HG02678 (cell line): Measurements from ENCODE around the gene TMEM242.

ENCODE experiments used
- ATAC-seq: cut with Tn5 transposase; IDR thresholded peaks from one replicate; pipeline ENCODE4 v1.9.1; 2021; ENCODE audit warnings: mild to moderate bottlenecking, moderate library complexity; ENCODE audit not compliant: unreplicated experiment

TMEM242 gene

DNA sequence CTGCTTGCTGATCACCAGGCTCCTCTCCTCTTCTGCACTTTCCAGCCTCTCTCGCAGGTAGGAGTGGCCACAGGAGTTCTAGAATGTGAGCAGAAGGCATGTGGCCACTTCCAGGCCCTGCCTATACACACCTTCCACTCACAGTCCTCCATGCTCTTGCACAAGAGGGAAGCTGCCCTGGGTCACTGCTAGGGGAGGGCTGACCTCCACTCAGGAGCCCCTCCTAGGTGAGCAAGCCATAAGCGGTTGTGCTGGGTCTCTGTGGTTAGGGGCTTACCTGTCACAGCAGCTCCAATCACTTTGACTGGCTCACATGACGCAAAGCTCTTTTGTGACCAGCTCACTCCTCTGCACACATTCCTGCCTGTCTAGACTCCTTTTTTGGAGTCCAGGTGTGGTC, 68.2 kb downstream of the TMEM242 start:
- no peak for ATAC-seq

DNA sequence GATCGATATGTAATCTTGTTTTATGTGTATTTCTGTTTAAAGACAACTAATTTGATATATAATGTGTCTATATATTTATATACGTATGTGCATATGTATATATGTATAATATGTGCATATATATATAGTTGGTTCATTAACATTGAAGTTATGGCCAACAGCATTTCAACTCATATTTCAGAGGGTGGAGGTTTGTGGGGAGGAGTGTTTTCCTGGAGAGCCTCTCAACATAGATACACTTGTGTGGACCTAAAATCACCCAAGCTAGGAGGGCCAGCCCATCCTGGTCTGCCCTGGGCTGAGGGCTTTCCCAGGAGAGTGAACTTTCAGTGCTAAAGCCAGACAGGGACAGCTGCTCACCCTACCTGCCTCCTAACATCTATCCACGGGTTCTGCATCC, 68.8 kb downstream of the TMEM242 start:
- no peak for ATAC-seq

DNA sequence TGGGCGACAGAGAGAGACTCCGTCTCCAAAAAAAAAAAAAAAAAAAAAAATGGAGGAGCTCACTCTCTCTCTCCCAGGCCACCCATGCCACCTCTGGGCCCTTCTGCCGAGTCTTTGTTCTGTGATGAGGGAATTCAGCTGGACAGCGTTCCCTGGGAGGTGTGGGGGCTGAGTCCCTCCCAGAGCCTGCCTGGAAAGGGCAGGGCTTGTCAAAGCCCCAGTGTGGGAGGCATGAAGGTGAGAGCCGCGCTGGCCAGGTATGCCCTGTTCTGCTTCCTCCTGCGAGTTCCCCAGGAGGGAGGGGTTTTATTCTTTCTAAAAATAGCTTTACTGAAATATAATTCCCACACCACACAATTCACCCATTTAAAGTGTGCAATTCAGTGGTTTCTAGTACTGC, 69.6 kb downstream of the TMEM242 start:
- ATAC-seq, result no peak

DNA sequence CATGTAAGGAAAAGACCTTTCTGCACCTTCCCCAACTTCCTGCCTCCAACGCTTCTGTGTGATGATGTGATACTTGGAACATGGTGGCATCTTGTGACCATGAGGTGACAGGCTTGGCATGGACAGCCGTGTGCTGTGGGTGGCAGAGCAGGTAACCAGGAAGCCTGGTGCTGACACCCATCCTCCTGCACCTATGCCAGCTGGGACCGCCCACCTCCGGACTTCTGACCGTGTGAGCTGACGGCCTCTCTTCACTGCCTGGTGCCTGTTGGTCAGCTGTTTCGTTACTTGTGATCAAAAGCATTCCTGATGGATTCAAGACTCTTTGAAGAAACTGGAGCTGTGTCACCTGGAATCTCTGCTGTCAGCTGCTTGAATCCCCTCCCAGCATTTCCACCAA, 70.3 kb downstream of the TMEM242 start:
- ATAC-seq, result no peak

DNA sequence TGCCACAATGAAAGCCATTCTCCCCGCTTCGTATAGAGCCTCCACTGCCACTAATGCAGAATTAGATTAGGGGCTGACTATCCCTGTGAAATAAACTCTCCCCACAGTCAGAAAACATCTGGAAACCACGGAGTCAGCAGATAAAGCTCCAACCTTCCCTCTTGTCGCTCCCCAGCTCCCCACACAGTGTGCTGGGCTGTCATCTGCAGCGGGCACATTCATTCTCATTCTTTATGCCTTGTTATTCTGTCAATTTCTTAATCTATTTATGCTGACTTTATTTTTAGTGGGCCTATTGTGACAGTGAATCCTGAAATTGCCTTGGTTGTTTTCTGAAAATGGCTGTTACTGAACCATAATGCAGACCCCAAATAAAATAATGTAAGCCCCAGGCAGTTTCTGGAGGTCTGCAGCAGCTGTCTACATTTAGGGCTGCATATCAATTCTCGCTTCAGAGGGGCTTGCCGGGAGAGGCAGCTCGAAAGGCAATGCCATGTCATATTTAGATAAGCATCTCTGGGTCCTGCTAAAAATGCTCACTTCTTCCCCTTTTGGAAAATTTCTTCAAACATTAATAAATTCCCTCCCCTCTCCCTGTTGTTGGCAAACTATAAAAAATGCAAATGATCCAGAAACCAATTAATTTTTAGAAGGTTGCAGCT, 71.6 kb downstream of the TMEM242 start:
- ATAC-seq, result no peak

DNA sequence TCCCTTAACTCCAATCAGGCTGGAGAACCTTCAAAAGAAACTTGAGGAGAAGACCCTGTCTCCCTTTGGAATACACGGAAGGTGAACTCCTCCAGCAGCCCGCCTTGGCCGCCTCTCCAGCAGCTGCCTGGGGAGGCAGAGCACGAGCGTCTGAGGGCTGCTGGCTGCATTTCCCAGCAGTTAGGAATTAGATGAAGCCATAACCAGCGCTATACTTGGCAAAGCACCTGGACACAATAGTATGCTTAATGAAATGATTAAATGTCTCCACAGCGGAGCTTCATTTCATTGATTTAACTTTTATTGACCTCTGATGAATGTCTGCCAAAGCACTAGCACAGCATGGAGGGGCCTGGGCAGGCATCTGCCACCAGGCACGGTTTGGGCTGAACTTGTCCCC, 73.5 kb downstream of the TMEM242 start:
- no peak for ATAC-seq

DNA sequence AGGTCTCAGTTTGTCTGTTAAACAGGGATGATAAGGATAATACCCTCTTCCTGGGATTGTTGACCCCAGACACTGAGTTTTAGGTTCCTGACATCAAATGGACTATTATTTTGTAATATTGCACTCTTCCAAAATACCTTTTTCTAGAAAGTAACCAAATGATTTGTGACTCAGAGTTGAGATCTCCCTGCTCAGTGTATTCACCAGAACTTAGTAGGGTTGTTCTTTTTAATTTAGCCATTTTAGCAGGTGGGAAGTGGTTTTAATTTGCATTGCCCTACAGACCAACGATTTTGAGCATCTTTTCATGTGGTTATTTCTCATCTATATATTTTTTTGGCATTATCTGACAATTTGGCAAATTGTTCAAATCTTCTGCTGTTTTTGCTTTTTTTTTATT, 75.1 kb downstream of the TMEM242 start:
- ATAC-seq, result no peak

DNA sequence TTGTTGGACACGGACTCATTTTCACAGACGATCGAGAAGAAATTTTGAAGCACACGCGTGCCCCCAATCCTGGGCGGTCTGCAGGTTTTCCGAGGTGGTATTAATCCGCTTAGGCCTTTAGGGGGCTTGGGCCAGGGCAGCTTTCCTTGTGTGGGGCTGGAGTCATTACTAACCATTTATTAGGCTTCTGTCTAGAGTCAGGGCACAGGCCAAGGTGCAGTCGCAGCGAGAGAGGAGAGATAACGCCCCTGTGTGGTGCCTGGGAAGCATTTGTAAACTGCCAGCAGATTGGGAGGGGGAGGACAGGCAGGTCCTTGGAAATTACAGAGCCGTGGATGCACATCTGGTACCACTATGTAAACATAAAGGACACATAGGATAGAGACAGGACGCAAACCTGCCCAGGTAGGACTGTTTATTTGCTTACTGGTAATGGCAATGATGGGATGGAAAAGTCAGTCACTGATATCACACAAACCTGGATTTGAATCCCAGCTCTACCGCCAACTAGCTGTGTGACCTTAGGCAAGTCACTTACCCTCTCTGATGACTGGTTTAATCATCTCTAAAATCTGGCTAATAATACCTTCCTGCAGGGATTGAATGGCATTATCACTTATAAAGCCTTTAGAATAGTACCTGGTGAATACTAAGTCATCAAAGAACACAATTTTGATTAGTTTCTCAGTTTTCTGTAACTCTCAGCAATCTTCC, 76.4 kb downstream of the TMEM242 start:
- ATAC-seq, result no peak

DNA sequence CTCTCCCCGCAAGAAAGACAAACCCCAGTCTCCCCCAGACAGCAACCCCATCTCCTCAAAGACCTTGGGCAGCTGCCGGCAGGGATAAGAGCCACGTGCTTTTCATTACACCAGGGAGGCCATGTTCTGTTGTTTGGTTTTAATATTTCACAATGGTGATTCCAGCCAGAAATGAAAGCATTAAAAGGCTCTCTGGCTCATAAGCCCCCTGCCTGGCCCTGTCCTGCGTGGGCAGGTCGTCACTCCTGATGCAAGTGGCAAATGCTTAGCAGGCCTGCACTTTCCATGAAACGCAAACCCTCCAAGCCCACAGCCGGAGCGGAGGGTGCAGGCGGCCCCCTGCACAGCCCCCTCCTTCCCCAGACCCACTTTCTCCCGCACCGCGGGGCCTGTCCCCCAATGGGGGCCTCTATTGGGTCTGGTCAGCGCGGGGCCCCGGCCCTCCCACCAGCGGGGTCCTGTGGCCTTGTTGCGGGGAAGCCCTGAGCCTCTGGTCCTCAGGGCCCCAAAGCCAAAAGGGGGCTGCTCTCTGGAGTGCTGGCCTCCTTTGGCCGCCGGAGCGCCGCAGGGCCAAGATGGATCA, 77.2 kb downstream of the TMEM242 start:
- no peak for ATAC-seq

DNA sequence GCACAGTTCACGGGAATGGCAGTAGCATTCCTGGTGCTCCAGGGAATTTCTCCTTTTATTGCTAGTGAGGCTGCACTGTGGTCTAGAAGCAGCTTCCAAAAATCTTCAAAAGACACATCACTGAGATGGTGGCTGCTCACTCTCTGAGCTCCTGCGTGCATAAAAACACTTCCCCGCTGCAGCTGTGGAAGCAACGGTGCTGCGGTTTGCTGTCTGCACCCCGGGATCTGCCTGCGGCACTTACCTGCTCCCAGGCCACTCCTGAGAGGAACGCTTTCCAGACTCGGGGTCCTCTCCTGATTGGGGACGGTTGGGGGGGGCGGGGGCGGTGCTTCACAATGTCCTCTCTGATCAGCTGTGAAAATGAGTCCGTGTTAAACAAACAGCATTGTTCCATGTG, 77.9 kb downstream of the TMEM242 start:
- no peak for ATAC-seq

DNA sequence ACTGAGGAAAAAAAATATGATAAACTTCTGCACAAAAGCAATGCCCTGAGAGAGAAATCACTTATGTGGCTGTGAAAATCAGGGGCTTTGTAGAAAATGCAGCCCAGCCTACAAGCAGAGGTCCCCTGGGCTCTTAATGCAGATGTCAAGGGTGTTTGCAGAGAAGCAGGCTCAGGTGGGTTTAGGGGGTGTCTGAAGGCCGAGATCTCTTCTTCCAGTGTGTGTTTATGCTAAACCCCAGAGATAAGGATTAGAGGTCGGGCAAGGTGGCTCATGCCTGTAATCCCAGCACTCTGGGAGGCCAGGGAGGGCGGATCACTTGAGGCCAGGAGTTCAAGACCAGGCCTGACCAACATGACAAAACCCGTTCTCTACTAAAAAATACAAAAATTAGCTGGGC, 78.5 kb downstream of the TMEM242 start:
- ATAC-seq, result no peak

DNA sequence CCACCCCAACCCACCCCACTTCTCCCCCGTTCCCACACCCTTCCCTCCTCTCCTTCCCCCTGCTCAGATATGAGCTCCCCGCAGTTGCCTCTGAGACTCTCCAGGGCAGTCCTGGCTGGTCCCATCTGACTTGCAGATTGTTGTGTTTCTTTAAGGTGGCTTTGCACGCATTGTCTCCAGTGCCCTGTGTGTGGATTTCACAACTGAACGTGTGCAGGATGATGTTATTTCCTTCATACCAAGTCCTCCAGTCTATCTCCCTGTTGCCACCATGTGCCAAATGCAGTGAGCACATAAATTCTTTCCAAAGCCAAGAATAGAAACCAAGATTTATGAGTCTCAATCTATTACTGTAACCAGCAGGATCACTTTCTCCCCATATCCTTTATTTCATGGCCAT, 79.1 kb downstream of the TMEM242 start:
- no peak for ATAC-seq

DNA sequence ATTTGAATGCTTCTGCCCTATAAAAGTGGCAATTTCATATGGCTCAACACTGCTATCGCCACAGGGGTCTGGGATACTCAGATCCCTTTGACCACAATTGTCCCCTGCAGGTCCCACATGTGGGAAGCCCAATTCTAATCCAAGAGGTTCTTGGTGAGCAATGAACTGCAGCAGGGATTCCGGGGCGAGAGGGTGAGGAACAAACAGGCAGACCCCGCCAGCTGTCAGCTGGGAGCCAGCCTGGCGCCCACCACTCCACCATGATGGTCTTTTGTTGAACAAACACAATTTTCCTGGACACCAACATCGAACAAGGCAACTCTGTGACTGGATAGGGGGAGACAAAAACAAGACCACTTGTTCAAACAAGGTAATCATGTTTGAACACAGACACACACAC, 80.5 kb downstream of the TMEM242 start:
- no peak for ATAC-seq

DNA sequence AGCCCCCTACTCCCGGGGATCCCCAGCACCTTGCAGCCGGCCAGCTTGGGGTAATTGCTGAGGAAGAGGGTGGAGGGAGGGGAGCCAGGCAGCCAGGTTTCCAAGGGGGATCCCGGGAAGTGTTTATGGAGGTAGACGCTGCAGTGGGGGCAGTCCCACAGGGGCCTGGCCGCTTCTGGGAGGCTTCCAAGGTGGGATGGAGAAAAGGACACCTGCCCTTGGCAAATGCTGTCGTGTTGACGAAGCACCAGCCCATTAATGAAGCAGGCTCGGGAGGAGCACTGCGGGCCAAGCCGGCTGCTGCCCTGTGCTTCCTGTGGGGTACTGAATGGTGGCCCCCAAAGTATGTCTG, 82.4 kb downstream of the TMEM242 start:
- ATAC-seq, result no peak

DNA sequence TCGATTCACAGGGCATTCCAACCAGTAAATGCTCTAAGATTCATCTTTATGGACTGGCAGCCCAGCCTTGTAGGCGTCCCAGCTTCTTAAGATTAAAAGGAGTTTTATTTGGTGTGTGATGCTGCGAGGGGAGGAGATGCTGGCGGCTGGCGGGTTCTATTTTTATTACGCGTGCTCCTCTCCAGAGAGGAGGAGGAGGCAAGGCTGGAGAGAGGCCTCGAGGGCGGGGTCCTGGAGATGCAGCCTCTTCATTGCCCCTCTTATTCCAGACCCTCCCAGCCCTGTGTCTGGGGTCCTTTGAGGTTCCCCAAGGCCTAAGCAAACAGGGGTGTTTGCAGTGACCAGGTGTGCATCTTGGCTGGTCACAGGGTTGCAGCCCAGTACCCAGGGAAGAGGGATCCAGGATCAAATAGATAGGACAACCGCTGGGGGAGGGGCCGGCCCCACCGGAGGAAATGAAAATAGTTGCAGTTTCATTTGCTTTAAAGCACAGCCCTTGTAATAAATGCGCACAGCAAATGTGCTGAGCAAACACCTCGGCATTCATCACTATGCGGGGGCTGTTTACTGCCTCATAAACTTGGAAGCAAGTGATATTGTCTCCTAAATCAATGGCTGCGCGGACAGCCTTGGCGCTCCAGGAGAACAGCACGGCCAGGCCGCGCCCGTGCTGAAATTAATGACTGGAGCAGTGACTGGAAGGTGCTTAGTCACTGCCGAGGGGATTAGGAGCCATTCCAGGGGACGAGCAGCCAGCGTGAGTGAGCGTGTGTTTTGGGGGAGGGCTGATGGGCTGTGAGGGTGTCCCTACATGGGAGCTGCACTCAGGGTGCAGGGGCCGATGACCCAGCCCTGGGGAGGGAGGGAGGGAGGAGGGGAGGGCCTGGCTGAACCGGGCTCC, 83.0 kb downstream of the TMEM242 start:
- ATAC-seq, result no peak

DNA sequence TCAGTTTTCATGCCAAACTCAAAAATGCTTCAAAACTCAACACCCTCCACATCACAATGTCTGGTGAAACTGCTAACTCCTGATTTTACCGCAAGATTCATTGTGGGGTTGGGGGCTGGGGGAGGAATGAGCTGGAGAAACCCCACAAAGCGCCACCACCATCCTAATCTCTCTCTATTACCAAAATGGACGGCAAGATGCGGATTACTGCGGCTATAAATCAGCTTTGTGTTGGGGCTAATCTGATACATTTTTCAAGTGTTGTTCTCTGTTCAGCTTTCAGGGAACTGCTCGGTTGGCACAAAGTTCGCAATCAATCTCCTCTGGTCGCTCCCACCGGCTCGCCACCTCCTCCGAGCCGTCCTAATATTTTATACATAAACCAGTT, 83.7 kb downstream of the TMEM242 start:
- no peak for ATAC-seq
